ENCODE results near the gene PUM2. TPM values are rescaled to one million over a fixed set of nuclear protein-coding genes. Genes with fewer than 3 reads are reported as not detected.

Gene PUM2
- total RNA-seq, 1 donor from 2014 or later, result 122 TPM

DNA sequence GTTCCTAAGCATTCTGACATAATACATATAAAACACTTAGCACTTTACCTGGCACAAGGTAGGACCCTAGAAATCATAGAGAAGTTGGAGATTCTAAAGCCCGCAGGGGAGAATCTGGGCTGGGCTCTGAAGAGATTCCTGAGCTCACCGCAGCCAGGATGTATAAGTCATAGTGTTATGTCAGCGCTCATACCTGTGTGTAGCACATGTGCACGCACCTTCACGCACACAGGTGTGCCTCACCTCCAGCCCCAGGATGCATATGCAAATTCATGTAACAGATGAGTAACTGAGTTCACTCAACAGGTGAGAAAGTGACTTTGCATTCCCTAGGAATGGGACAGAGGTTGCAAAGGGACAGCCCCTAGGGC is 117.8 kb downstream of the PUM2 start:
- peak overlapping the region; percentile 87 for H3K27ac Mint-ChIP-seq
- H3K36me3 Mint-ChIP-seq, result no peaks in the 10 kb centered on the region
- H3K4me3 Mint-ChIP-seq, result no peak overlapping the region
- TF ChIP-seq, protein P1, sequence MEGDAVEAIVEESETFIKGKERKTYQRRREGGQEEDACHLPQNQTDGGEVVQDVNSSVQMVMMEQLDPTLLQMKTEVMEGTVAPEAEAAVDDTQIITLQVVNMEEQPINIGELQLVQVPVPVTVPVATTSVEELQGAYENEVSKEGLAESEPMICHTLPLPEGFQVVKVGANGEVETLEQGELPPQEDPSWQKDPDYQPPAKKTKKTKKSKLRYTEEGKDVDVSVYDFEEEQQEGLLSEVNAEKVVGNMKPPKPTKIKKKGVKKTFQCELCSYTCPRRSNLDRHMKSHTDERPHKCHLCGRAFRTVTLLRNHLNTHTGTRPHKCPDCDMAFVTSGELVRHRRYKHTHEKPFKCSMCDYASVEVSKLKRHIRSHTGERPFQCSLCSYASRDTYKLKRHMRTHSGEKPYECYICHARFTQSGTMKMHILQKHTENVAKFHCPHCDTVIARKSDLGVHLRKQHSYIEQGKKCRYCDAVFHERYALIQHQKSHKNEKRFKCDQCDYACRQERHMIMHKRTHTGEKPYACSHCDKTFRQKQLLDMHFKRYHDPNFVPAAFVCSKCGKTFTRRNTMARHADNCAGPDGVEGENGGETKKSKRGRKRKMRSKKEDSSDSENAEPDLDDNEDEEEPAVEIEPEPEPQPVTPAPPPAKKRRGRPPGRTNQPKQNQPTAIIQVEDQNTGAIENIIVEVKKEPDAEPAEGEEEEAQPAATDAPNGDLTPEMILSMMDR (IDR thresholded peaks at IDR 0.05; ENCODE audit: unreplicated experiment), result no peak
- peaks cover 21% of the 10 kb centered on the region for H3K4me1 Mint-ChIP-seq
- DNase-seq (ENCODE audit: low spot score in 2 of 2, unreplicated experiment in 2 of 2), result peak in 1 of 2 experiments; percentile 28
- peaks cover 8% of the 10 kb centered on the region for H3K9me3 Mint-ChIP-seq
- H3K27me3 Mint-ChIP-seq (ENCODE audit: low read depth), result no peaks in the 10 kb centered on the region

DNA sequence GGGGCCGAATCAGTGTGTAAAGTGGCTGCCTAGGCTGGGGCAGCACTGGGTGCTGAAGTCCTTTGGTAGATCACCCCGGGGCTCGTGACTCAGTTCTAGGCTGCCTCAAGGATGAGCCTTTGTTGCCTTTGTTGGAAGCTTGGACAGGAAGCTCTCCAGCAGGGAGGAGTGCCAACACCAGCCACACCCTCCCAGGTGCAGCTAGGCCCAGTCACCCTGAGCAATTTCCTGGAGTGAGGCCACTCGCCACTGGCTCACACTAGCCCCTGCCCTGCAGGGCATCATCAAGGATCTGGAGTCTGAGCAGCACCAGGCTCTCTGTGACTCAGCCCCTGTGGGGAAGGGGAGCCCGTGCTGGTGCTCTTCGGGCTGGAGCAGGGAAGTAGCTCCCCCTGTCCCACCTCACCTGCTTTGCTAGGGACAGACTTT is 119.0 kb downstream of the PUM2 start:
- no peak overlapping the region for H3K4me3 Mint-ChIP-seq
- no peaks in the 10 kb centered on the region for H3K36me3 Mint-ChIP-seq
- no peaks in the 10 kb centered on the region for H3K27me3 Mint-ChIP-seq (ENCODE audit: low read depth)
- peak in 1 of 2 experiments; percentile 36 for DNase-seq (ENCODE audit: low spot score in 2 of 2, unreplicated experiment in 2 of 2)
- H3K4me1 Mint-ChIP-seq, result peaks cover 17% of the 10 kb centered on the region
- peak overlapping the region; percentile 39 for H3K27ac Mint-ChIP-seq
- H3K9me3 Mint-ChIP-seq, result peaks cover 4% of the 10 kb centered on the region
- TF ChIP-seq, protein P1 (IDR thresholded peaks at IDR 0.05; ENCODE audit: unreplicated experiment), result no peak

DNA sequence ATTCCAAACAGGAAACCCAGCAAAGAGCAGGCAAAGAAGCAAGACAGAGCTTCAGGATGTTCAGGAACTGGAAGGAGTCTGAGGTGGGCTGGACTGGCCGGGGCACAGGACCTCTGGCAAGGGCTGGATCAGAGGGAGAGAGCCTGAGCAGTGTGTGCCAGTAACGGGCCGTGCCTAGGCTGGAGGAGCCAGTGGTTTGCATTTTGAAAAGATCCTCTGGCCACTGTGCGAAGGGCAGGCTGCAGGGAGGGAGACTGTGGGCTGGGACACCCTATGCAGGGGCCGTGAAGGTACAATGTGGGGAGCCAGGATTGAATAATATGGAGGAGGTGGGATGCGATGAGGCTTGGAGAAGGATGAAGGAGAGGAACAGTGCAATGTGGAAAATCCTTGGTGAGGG is 119.5 kb downstream of the PUM2 start:
- H3K27ac Mint-ChIP-seq, result peak overlapping the region; percentile 23
- no peak overlapping the region for H3K4me3 Mint-ChIP-seq
- DNase-seq (ENCODE audit: low spot score in 2 of 2, unreplicated experiment in 2 of 2), result peak in 1 of 2 experiments; percentile 14
- TF ChIP-seq, protein P1 (IDR thresholded peaks at IDR 0.05; ENCODE audit: unreplicated experiment), result no peak
- H3K4me1 Mint-ChIP-seq, result peaks cover 14% of the 10 kb centered on the region
- H3K36me3 Mint-ChIP-seq, result no peaks in the 10 kb centered on the region
- peaks cover 4% of the 10 kb centered on the region for H3K9me3 Mint-ChIP-seq
- H3K27me3 Mint-ChIP-seq (ENCODE audit: low read depth), result no peaks in the 10 kb centered on the region

DNA sequence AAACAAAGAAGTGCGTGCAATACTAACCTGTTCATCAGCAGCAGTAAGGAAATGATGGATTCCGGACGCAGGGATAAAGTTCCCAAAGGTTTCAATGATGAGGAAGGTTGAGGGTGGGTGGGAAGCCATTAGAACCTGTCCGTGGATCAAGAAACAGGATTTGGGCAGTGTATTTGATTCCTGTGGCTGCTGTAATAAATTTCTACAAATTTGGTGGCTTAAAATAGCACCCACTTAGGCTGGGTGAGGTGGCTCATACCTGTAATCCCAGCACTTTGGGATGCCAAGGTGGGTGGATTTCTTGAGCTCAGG is 120.6 kb downstream of the PUM2 start:
- DNase-seq (ENCODE audit: low spot score in 2 of 2, unreplicated experiment in 2 of 2), result no peak
- H3K27me3 Mint-ChIP-seq (ENCODE audit: low read depth), result no peaks in the 10 kb centered on the region
- no peaks in the 10 kb centered on the region for H3K36me3 Mint-ChIP-seq
- H3K9me3 Mint-ChIP-seq, result peaks cover 4% of the 10 kb centered on the region
- H3K4me3 Mint-ChIP-seq, result no peak overlapping the region
- TF ChIP-seq, protein P1 (IDR thresholded peaks at IDR 0.05; ENCODE audit: unreplicated experiment), result no peak
- peaks cover 19% of the 10 kb centered on the region for H3K4me1 Mint-ChIP-seq
- H3K27ac Mint-ChIP-seq, result no peak overlapping the region

DNA sequence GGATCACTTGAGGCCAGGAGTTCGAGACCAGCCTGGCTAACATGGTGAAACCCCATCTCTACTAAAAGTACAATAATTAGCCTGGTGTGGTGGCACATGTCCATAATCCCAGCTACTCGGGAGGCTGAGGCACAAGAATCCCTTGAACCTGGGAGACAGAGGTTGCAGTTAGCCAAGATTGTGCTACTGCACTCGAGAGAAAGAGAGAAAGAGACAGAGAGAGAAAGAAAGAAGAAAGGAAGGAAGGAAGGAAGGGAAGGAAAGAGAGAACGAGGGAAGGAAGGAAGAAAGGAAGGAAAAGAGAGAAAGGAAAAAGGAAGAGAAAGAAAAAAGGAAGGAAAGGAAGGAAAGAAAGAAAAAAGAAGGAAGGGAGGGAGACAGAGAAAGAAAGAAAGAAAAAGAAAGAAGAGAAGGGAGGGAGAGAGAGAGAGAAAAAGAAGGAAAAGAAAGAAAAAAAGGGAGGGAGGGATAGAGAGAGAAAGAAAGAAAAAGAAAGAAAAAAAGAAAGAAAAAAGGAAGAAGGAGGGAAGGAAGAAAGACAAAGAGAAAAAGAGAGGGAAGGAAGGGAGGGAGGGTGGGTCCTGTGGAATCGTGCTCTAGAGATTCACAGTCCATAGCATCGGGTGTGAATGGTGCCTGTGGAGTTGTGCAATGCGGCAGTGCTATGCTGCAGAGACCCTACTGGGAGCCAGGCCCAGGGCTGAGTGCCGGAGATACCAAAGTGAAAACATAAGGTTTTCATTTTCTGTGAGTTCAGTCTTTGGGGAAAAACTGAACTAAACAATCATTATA is 121.1 kb downstream of the PUM2 start:
- Mint-ChIP-seq H3K9me3 (peaks cover 4% of the 10 kb centered on the region), H3K36me3 (no peaks in the 10 kb centered on the region), H3K4me1 (peaks cover 19% of the 10 kb centered on the region), H3K27me3 (ENCODE audit: low read depth) (no peaks in the 10 kb centered on the region), H3K27ac (no peak overlapping the region), H3K4me3 (no peak overlapping the region)
- TF ChIP-seq, protein P1 (IDR thresholded peaks at IDR 0.05; ENCODE audit: unreplicated experiment), result no peak
- peak in 1 of 2 experiments; percentile 26 for DNase-seq (ENCODE audit: low spot score in 2 of 2, unreplicated experiment in 2 of 2)
